GM19397 (cell line): ENCODE data around the gene MACROD2.

ENCODE experiments used
- ATAC-seq: cut with Tn5 transposase; IDR thresholded peaks from one replicate; pipeline ENCODE4 v1.9.1; 2021; ENCODE audit warnings: mild to moderate bottlenecking, moderate library complexity; ENCODE audit not compliant: unreplicated experiment

The MACROD2 gene

DNA sequence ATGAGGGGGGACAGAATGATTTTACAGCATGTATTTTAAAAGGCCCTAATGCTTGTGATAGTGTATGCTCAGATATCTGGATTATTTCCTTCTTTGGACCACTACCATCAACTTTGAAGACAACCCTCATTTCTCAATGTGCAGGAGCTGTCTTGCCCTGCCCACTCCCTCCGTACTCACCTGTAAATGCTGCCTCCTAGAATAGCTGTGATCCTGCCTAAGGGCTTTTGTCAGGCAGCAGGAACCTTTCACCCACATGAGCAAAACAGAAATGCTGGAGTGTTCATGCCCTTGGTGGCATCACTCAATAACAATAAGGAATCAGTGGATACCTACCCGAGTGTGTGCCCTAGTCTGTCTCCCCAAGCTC, 1065.7 kb downstream of the MACROD2 start:
- ATAC-seq, result no peak

- no peak for ATAC-seq
Measured at GRCh38 chr20:15061955-15062354, 1066.6 kb downstream of the MACROD2 start.

DNA sequence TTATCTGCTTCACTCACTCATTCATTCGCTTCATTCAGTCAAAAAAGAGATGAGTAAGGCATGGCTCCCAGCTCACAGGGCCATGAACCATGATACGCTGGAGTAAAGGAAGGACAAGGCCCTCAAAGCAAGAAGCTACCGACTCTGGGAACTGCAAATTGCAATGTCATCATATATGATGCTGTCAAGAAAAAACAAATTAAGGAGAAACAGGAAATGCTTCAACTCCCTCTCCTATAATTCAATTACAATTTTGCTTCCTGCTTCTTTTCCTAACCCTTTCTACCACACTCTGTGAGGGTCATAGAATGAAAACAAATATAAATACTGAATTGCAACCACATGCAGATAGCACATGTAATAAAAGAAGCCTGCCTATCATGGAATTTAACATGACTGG, 1067.8 kb downstream of the MACROD2 start:
- ATAC-seq, result no peak

- ATAC-seq, result no peak
Measured at GRCh38 chr20:15064741-15065140, 1069.4 kb downstream of the MACROD2 start.

- ATAC-seq, result no peak
Measured at GRCh38 chr20:15065794-15066193, 1070.5 kb downstream of the MACROD2 start.

- ATAC-seq, result no peak
Measured at GRCh38 chr20:15068486-15068885, 1073.2 kb downstream of the MACROD2 start.

DNA sequence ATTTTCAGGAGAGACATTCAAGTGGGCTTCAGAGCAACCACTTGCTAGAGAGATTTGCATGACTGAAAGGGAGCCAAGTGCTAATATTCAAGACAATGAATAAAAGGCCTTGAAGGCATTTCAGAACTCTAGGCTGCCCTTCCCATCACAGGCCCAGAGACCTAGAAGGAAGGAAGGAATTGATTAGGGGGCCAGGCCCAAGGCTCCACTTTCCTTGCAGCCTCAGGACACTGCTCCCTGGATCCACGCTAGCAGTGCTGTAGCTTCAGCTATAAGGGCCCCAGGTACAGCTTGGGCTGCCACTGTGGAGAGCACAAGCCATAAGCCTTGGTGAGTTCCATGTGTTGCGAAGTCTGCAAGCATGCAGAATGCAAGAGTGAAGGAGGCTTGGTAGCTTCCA, 1074.0 kb downstream of the MACROD2 start:
- no peak for ATAC-seq

DNA sequence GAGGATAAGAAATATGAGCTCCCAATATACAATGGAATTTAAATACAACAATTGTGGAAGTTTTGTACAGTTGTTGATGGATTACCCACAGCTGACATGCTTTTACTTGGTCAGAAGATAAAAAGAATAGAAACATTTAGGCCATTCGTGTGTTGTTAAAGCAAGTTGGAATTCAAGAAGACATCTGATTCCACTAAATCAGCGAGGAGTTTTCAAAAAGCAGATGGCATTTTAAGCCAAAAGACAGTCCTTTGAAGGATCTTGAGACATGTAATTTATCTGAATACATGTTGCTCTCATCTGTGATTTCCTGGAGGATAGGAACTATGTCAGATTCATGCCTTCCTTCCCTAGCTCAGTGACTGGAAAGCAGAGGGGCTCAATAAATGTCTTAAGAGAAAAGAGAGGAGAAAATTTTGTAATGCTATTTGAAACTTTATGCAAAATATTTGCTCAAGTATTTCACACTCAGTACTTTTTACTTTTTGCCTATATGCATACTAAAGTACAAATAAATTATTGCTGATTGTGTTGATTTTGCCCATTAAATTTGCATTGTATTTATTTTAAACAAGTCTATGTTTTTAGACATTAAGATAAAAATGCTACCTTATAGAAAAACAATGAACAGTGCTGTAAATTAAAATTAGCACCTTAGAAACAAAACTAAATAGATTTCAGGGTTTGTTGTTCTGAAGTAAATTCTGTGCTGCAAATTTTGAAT, 1075.9 kb downstream of the MACROD2 start:
- no peak for ATAC-seq

- no peak for ATAC-seq
Measured at GRCh38 chr20:15072316-15072715, 1077.0 kb downstream of the MACROD2 start.

- ATAC-seq, result no peak
Measured at GRCh38 chr20:15075586-15075985, 1080.3 kb downstream of the MACROD2 start.

DNA sequence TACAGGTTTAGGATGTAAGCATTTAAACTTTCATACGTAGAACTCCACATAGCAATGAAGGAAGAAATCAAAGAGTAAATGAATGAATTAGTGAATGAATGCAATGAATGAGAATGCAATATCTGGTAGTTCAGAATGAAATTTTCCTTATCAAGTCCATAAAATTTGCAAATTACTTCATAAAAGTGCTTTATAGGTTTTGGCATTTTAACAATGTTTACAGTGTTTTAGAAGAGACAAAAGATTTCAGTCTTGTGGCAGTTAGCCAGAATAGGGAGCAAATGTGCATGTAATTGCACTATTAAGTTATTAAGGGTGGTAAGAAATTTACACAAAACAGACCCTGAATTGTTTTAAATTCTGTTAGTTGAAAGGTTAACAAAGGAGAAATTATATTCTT, 1081.5 kb downstream of the MACROD2 start:
- ATAC-seq, result no peak

- no peak for ATAC-seq
Measured at GRCh38 chr20:15077733-15078250, 1082.5 kb downstream of the MACROD2 start.

- no peak for ATAC-seq
Measured at GRCh38 chr20:15079594-15080340, 1084.5 kb downstream of the MACROD2 start.

DNA sequence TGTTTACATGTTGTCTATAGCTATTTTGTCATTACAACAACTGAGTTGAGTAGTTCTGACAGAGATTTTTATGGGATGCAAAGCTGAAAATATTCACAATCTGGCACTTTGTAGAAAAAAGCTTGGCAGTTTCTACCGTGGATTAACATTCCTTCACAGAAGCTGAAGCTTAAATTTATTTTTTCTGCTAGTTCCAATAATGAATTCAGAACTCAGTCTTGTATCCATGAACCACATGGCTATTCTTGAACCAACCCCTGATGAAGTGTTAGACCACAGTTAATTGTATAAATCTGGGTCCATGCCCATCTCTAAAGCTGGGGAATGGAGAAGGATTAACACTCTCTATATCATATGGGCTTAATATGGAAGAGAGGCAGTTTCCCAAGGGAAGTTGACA, 1085.9 kb downstream of the MACROD2 start:
- ATAC-seq, result no peak

GRCh38 chr20:15091421-15092037, 1096.2 kb downstream of the MACROD2 start:
- ATAC-seq, result no peak

- ATAC-seq, result no peak
Measured at GRCh38 chr20:15098351-15098750, 1103.0 kb downstream of the MACROD2 start.

DNA sequence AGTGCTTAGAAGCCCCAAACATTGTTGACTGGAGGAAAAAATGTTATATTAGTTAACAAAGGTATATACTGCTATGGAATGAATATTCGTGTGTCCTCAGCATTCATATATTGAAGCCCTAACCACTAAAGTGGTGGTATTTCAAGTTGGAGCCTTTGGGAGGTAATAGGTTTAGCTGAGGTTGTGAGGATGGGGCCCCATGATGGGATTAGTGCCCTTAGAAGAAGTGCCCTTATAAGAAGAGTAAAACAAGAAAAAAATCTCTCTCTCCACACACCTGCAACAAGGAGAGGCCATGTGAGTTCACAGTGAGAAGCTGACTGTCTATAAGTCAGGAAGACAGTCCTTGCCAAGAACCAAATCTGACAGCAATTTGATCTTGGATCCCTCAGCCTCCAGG, 1103.8 kb downstream of the MACROD2 start:
- ATAC-seq, result no peak

GRCh38 chr20:15100506-15101160, 1105.3 kb downstream of the MACROD2 start:
- no peak for ATAC-seq

GRCh38 chr20:15107931-15108330, 1112.6 kb downstream of the MACROD2 start:
- no peak for ATAC-seq

DNA sequence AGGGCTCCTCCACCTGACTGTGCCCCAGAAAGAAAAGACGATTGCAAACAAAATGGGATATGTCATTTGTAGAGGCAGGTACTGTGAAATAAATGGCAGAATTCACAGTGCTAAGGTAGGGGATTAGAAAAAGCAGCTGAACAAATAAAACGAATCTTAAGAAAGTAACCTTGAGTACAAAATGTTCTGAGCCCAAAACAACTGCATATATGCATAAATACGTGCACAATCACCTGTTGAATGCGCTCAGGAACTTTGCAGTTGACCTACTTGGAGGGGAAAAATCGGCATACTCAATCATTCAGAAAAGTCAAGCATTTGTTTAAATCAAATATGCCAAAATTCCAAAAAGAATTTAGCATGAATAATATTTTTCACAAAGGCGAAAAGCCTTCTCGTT, 1114.2 kb downstream of the MACROD2 start:
- ATAC-seq, result no peak

DNA sequence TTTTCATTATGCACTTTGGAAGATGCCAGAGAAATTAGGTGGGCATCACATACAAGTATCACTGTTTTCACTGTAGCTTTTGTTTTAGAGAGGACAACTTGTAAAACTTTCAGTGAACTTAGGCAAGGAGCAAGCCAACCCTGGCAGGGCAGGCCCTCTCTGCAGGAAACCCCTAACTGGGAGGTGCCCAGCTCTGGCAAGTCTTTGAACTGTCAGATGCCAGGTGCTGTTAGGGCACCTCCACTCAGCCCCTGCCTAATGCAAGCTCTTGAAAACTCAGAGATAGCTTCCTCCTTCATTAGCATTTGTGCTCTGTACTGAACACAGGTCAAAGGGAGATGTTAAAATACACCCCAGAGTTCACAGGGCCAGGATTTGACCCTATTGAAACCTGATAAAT, 1116.3 kb downstream of the MACROD2 start:
- no peak for ATAC-seq
